ENCODE data around the gene TTC33. TPM values are rescaled to one million over a fixed set of nuclear protein-coding genes. Genes with fewer than 3 reads are reported as not detected.

The TTC33 gene
- total RNA-seq, 3 donors from 2014 or later = 17.6 to 28.1 (median 18.4) TPM

- intact Hi-C loops (cut with DNase I; ENCODE audit: low total_unique reads) = no loop called here
- DNase-seq (ENCODE audit: low spot score in 2 of 2) = no peak
- no peaks in the 10 kb centered on the region for H3K9me3 ChIP-seq
Observed at GRCh38 chr5:40691894-40692293, 63.9 kb downstream of the TTC33 start.

GRCh38 chr5:40690267-40690666 is 65.5 kb downstream of the TTC33 start:
- no peaks in the 10 kb centered on the region for H3K9me3 ChIP-seq
- TF ChIP-seq, protein P1, sequence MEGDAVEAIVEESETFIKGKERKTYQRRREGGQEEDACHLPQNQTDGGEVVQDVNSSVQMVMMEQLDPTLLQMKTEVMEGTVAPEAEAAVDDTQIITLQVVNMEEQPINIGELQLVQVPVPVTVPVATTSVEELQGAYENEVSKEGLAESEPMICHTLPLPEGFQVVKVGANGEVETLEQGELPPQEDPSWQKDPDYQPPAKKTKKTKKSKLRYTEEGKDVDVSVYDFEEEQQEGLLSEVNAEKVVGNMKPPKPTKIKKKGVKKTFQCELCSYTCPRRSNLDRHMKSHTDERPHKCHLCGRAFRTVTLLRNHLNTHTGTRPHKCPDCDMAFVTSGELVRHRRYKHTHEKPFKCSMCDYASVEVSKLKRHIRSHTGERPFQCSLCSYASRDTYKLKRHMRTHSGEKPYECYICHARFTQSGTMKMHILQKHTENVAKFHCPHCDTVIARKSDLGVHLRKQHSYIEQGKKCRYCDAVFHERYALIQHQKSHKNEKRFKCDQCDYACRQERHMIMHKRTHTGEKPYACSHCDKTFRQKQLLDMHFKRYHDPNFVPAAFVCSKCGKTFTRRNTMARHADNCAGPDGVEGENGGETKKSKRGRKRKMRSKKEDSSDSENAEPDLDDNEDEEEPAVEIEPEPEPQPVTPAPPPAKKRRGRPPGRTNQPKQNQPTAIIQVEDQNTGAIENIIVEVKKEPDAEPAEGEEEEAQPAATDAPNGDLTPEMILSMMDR (IDR thresholded peaks at IDR 0.05) = no peak
- no peak for TF ChIP-seq POLR2A (IDR thresholded peaks at IDR 0.05)
- no peak for TF ChIP-seq POLR2AphosphoS5 (IDR thresholded peaks at IDR 0.05)
- H3K27ac ChIP-seq = no peak overlapping the region
- H3K4me3 ChIP-seq = no peak overlapping the region
- H3K4me1 ChIP-seq = no peaks in the 10 kb centered on the region
- no peak for DNase-seq (ENCODE audit: low spot score in 2 of 2)
- no peaks in the 10 kb centered on the region for H3K27me3 ChIP-seq
- intact Hi-C loops (cut with DNase I; ENCODE audit: low total_unique reads) = no loop called here
- H3K36me3 ChIP-seq = no peaks in the 10 kb centered on the region

More at GRCh38 chr5:40691894-40692293, 63.9 kb downstream of the TTC33 start:
- H3K4me1 ChIP-seq = no peaks in the 10 kb centered on the region
- TF ChIP-seq POLR2AphosphoS5 (IDR thresholded peaks at IDR 0.05) (no peak), POLR2A (IDR thresholded peaks at IDR 0.05) (no peak)
- TF ChIP-seq, protein P1 (IDR thresholded peaks at IDR 0.05) = no peak
- H3K36me3 ChIP-seq = no peaks in the 10 kb centered on the region
- no peaks in the 10 kb centered on the region for H3K27me3 ChIP-seq
- H3K4me3 ChIP-seq = no peak overlapping the region
- no peak overlapping the region for H3K27ac ChIP-seq

DNA sequence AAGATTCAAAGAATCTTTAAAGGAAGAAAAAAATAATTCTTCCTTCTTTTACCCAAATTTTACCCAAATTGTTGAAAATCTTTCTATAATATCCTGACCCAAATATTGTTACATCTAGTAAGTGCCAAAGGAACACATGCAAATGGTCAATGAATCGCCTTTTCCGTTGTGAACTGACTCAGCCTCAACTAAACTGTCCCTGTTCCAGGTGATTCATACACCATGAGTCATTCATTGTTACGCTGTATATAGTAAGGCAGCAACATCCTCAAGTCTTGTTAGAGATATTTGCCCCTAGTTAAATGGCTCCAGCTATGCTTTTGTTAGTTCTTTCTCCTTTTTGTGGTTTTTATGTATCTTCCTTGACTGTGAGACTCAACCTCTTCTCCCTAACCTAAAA is 66.3 kb downstream of the TTC33 start:
- Histone ChIP-seq H3K27ac (no peak overlapping the region), H3K36me3 (no peaks in the 10 kb centered on the region), H3K9me3 (no peaks in the 10 kb centered on the region), H3K27me3 (no peaks in the 10 kb centered on the region), H3K4me1 (peaks cover 0 to 3% of the 10 kb centered on the region in 2 donors), H3K4me3 (no peak overlapping the region)
- TF ChIP-seq, protein P1 (IDR thresholded peaks at IDR 0.05) = no peak
- TF ChIP-seq POLR2AphosphoS5 (IDR thresholded peaks at IDR 0.05) (no peak), POLR2A (IDR thresholded peaks at IDR 0.05) (no peak)
- no peak for DNase-seq (ENCODE audit: low spot score in 2 of 2)
- intact Hi-C loops (cut with DNase I; ENCODE audit: low total_unique reads) = no loop called here

DNA sequence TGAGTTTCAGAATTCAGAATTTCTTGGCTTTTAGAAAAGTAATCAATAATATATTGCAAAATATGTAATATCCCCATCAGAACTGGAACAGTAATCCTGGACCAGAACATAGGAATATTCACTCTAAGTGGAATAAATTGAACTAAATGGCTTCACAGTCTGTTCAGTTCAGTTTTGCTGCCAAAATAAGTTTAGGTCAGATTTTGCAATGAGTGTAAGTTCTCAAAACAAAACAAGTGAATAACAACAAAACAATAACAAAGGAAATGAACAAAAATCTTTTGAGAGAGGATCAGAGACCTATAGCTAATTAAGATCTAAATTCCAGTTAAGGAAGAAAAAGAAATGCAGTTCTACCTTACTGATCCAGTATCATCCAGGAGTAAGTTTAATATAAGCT is 66.8 kb downstream of the TTC33 start:
- no peaks in the 10 kb centered on the region for H3K36me3 ChIP-seq
- no peak for DNase-seq (ENCODE audit: low spot score in 2 of 2)
- peak overlapping the region in 1 of 2 donors; percentile 2 for H3K27ac ChIP-seq
- intact Hi-C loops (cut with DNase I; ENCODE audit: low total_unique reads) = no loop called here
- H3K4me3 ChIP-seq = no peak overlapping the region
- no peak for TF ChIP-seq POLR2A (IDR thresholded peaks at IDR 0.05)
- no peaks in the 10 kb centered on the region for H3K9me3 ChIP-seq
- no peaks in the 10 kb centered on the region for H3K27me3 ChIP-seq
- peaks cover 0 to 3% of the 10 kb centered on the region in 2 donors for H3K4me1 ChIP-seq

GRCh38 chr5:40688127-40688761 is 67.5 kb downstream of the TTC33 start:
- peak; percentile 69 to 77 for DNase-seq (ENCODE audit: low spot score in 2 of 2)
- peak overlapping the region; percentile 32 to 49 for H3K27ac ChIP-seq
- peaks cover 0 to 3% of the 10 kb centered on the region in 2 donors for H3K4me1 ChIP-seq
- H3K27me3 ChIP-seq = no peaks in the 10 kb centered on the region
- no peaks in the 10 kb centered on the region for H3K9me3 ChIP-seq
- TF ChIP-seq POLR2A (IDR thresholded peaks at IDR 0.05) (no peak), POLR2AphosphoS5 (IDR thresholded peaks at IDR 0.05) (peak in 2 of 3 donors; percentile 26 to 41)
- TF ChIP-seq, protein P1 (IDR thresholded peaks at IDR 0.05) = peak; percentile 45 to 95 (median 94)
- H3K4me3 ChIP-seq = peak overlapping the region in 2 of 3 donors; percentile 10 to 13
- intact Hi-C loops (cut with DNase I; ENCODE audit: low total_unique reads) = no loop called here
- H3K36me3 ChIP-seq = no peaks in the 10 kb centered on the region
